HepG2 (cell line): ENCODE measurements around the gene B4GALT7. TPM values are rescaled to one million over a fixed set of nuclear protein-coding genes. Genes with fewer than 3 reads are reported as not detected.

ENCODE experiments used
- ARID2 ChIP-seq: sonication (generic); formaldehyde crosslinking; IDR thresholded peaks from 2 replicates; pipeline ENCODE4 v1.8.1; 2022; ENCODE audit warnings: mild to moderate bottlenecking, missing genetic modification reagents, borderline replicate concordance
- ATF1 ChIP-seq: IDR thresholded peaks from 2 replicates; pipeline ENCODE4 v1.6.1; 2016; ENCODE audit warnings: mild to moderate bottlenecking, control low read depth
- ATF2 ChIP-seq: sonication (generic); formaldehyde crosslinking; IDR thresholded peaks from 2 replicates; pipeline ENCODE4 v1.4.0; 2020; ENCODE audit warnings: missing genetic modification reagents
- BORCS8-MEF2B ChIP-seq: sonication (generic); formaldehyde crosslinking; IDR thresholded peaks from 2 replicates; pipeline ENCODE4 v1.8.0; 2022; ENCODE audit warnings: mild to moderate bottlenecking, missing genetic modification reagents
- CBFB ChIP-seq: sonication (generic); formaldehyde crosslinking; IDR thresholded peaks from 2 replicates; pipeline ENCODE4 v1.4.0; 2020; ENCODE audit warnings: missing genetic modification reagents
- ERF ChIP-seq: IDR thresholded peaks from 2 replicates; pipeline ENCODE4 v1.6.1; 2018; ENCODE audit warnings: missing biosample characterization, missing genetic modification reagents
- GABPB1 ChIP-seq: IDR thresholded peaks from 2 replicates; pipeline ENCODE4 v1.6.1; 2016; ENCODE audit warnings: mild to moderate bottlenecking, missing genetic modification reagents, moderate library complexity, missing compliant biosample characterization
- KDM2A ChIP-seq: sonication (generic); formaldehyde crosslinking; IDR thresholded peaks from 2 replicates; pipeline ENCODE4 v1.4.0; 2020; ENCODE audit warnings: low read depth, missing genetic modification reagents, borderline replicate concordance
- MBD4 ChIP-seq: IDR thresholded peaks from 2 replicates; pipeline ENCODE4 v1.6.1; 2012; ENCODE audit warnings: low read length, inconsistent platforms, borderline replicate concordance
- NONO ChIP-seq, 2 experiments: fragments of 450-650 bp in 1 of 2; sonication (generic) in 1 of 2; formaldehyde crosslinking in 1 of 2; IDR thresholded peaks in 1 of 2; conservative IDR thresholded peaks in 1 of 2; 2 replicates each; pipeline versions ENCODE4 v1.6.1 to v1.8.0; 2017 to 2022; ENCODE audit warnings: mild to moderate bottlenecking in 1 of 2, missing genetic modification reagents in 1 of 2, moderate library complexity in 1 of 2
- NR2F6 ChIP-seq, 2 experiments: IDR thresholded peaks; 2 replicates each; pipeline ENCODE4 v1.6.1; 2016; ENCODE audit warnings: antibody characterized with exemption in 1 of 2, mild to moderate bottlenecking in 1 of 2
- PHF8 ChIP-seq: sonication (generic); formaldehyde crosslinking; IDR thresholded peaks from 2 replicates; pipeline ENCODE4 v1.5.0; 2020; ENCODE audit warnings: missing genetic modification reagents
- PLRG1 ChIP-seq: fragments of 450-650 bp; conservative IDR thresholded peaks from 2 replicates; pipeline ENCODE4 v1.6.1; 2016
- PPARG ChIP-seq: conservative IDR thresholded peaks from 2 replicates; pipeline ENCODE4 v1.6.1; 2016; ENCODE audit warnings: missing biosample characterization, missing genetic modification reagents
- SRSF4 ChIP-seq: fragments of 200-400 bp; formaldehyde crosslinking; IDR thresholded peaks from one replicate; pipeline ENCODE4 v1.6.1; 2018; ENCODE audit warnings: mild to moderate bottlenecking, low read depth, low read length, moderate library complexity; ENCODE audit not compliant: poor library complexity, severe bottlenecking
- ZFP62 ChIP-seq: sonication (generic); formaldehyde crosslinking; IDR thresholded peaks from 2 replicates; pipeline ENCODE4 v1.4.0; 2020; ENCODE audit warnings: missing genetic modification reagents
- ZFX ChIP-seq: sonication (generic); formaldehyde crosslinking; IDR thresholded peaks from 2 replicates; pipeline ENCODE4 v1.4.0; 2020; ENCODE audit warnings: mild to moderate bottlenecking, low read depth, missing genetic modification reagents, moderate library complexity
- ZKSCAN8 ChIP-seq: IDR thresholded peaks from 2 replicates; pipeline ENCODE4 v1.6.1; 2016; ENCODE audit warnings: borderline replicate concordance, missing genetic modification reagents, missing compliant biosample characterization
- ZNF101 ChIP-seq: sonication (generic); formaldehyde crosslinking; IDR thresholded peaks from 2 replicates; pipeline ENCODE4 v1.4.0; 2020; ENCODE audit warnings: mild to moderate bottlenecking, low read depth, missing genetic modification reagents, borderline replicate concordance
- ZNF326 ChIP-seq: sonication (generic); formaldehyde crosslinking; IDR thresholded peaks from 2 replicates; pipeline ENCODE4 v1.4.0; 2020; ENCODE audit warnings: missing genetic modification reagents, borderline replicate concordance
- ZNF569 ChIP-seq: sonication (generic); formaldehyde crosslinking; IDR thresholded peaks from 2 replicates; pipeline ENCODE4 v1.5.0; 2020; ENCODE audit warnings: mild to moderate bottlenecking, missing genetic modification reagents, moderate library complexity, borderline replicate concordance
- ZNF800 ChIP-seq: sonication (generic); formaldehyde crosslinking; IDR thresholded peaks from 2 replicates; pipeline ENCODE4 v1.4.0; 2020; ENCODE audit warnings: missing genetic modification reagents
- polyA plus RNA-seq, 8 experiments: library from polyadenylated mRNA; depleted of rRNA in 3 of 8; stranded (reverse) in 7 of 8; unstranded in 1 of 8; fragments of >200 nt; fragmentation: Illumina TruSeq in 4 of 8; extraction: Trizol in 4 of 8; gene quantifications; 2 replicates each; pipeline versions ENCODE4 v1.2.1 to v1.2.3, GENCODE V29; 2011 to 2016; ENCODE audit warnings: low read depth in 4 of 8, missing spikeins in 1 of 8, mixed read lengths in 1 of 8; ENCODE audit not compliant: insufficient read depth in 1 of 8
- total RNA-seq, 5 experiments: library from RNA; depleted of rRNA; stranded (reverse); fragments of >200 nt; fragmentation: Illumina TruSeq; extraction: Trizol; gene quantifications; 2 replicates each; pipeline ENCODE4 v1.2.3, GENCODE V29; 2016; ENCODE audit warnings: low read depth in 1 of 5
- TF ChIP-seq, protein P1 (sequence below): sonication (generic); formaldehyde crosslinking; IDR thresholded peaks from 2 replicates; pipeline ENCODE4 v1.9.0; 2022; ENCODE audit warnings: missing genetic modification reagents, mild to moderate bottlenecking, borderline replicate concordance
- TF ChIP-seq, protein P2 (sequence below): IDR thresholded peaks from 2 replicates; pipeline ENCODE4 v1.6.1; 2016; ENCODE audit warnings: control low read depth

The B4GALT7 gene
- total and polyA plus RNA-seq, 2 of the 13 experiments (the other 11 are each of a cell fraction or from before 2014, with no cell fraction given), result 16.4 to 20.5 TPM

- TF ChIP-seq ATF1 (CRISPR knock-in tag) (no peak), ZFP62 (CRISPR knock-in tag) (no peak), CBFB (CRISPR knock-in tag) (no peak; the same call in 1 of the 2 replicates), MBD4 (no peak), PHF8 (CRISPR knock-in tag) (peak; percentile 34; the same call in 1 of the 2 replicates), KDM2A (peak; percentile 66; the same call in 1 of the 2 replicates), BORCS8-MEF2B (no peak), PPARG (CRISPR knock-in tag) (0 out of 2 replicates have a peak, but pooled peaks have one; percentile 38), ZNF326 (no peak), ATF2 (CRISPR knock-in tag) (no peak; the same call in 1 of the 2 replicates), NONO (IDR thresholded peaks at IDR 0.05) (no peak), NONO (CRISPR knock-in tag; conservative IDR thresholded peaks at IDR 0.05) (0 out of 2 replicates have a peak, but pooled peaks have one; percentile 41), NR2F6 (IDR thresholded peaks at IDR 0.05) (no peak), NR2F6 (CRISPR knock-in tag; IDR thresholded peaks at IDR 0.05) (peak; percentile 23; the same call in 1 of the 2 replicates), ZFX (CRISPR knock-in tag) (peak; percentile 65; the same call in 1 of the 2 replicates), ZKSCAN8 (no peak), ARID2 (CRISPR knock-in tag) (no peak), ZNF101 (CRISPR knock-in tag) (no peak), ZNF569 (CRISPR knock-in tag) (no peak), PLRG1 (no peak), GABPB1 (CRISPR knock-in tag) (peak; percentile 46; the same call in 1 of the 2 replicates), ERF (CRISPR knock-in tag) (no peak), SRSF4 (no peak), ZNF800 (CRISPR knock-in tag) (no peak)
- TF ChIP-seq, protein P1, sequence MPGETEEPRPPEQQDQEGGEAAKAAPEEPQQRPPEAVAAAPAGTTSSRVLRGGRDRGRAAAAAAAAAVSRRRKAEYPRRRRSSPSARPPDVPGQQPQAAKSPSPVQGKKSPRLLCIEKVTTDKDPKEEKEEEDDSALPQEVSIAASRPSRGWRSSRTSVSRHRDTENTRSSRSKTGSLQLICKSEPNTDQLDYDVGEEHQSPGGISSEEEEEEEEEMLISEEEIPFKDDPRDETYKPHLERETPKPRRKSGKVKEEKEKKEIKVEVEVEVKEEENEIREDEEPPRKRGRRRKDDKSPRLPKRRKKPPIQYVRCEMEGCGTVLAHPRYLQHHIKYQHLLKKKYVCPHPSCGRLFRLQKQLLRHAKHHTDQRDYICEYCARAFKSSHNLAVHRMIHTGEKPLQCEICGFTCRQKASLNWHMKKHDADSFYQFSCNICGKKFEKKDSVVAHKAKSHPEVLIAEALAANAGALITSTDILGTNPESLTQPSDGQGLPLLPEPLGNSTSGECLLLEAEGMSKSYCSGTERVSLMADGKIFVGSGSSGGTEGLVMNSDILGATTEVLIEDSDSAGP (CRISPR knock-in tag), result peak; percentile 62
- TF ChIP-seq, protein P2, sequence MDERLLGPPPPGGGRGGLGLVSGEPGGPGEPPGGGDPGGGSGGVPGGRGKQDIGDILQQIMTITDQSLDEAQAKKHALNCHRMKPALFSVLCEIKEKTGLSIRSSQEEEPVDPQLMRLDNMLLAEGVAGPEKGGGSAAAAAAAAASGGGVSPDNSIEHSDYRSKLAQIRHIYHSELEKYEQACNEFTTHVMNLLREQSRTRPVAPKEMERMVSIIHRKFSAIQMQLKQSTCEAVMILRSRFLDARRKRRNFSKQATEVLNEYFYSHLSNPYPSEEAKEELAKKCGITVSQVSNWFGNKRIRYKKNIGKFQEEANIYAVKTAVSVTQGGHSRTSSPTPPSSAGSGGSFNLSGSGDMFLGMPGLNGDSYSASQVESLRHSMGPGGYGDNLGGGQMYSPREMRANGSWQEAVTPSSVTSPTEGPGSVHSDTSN, result no peak
Measured at GRCh38 chr5:177607452-177608192, 7.7 kb downstream of the B4GALT7 start (continued).
